ENCODE results near the gene RGS19. TPM values are rescaled to one million over a fixed set of nuclear protein-coding genes. Genes with fewer than 3 reads are reported as not detected.

The RGS19 gene
- total RNA-seq, 2 experiments from 2014 or later, result 84.5 to 119 TPM

GRCh38 chr20:64105846-64106434 lies 26.6 kb upstream of the RGS19 start:
- CTCF ChIA-PET, result interaction anchor here (3.0 kb wide), 1 partner anchor 15 kb away, joined by 10 read pairs; no protein-coding TSS in a partner anchor
- H3K36me3 Mint-ChIP-seq, result no peaks in the 10 kb centered on the region
- H3K27me3 Mint-ChIP-seq, result peaks cover 21% of the 10 kb centered on the region
- H3K9me3 Mint-ChIP-seq (ENCODE audit: low read depth), result no peaks in the 10 kb centered on the region
- H3K27ac Mint-ChIP-seq, result no peak overlapping the region
- no peak overlapping the region for H3K4me3 Mint-ChIP-seq
- H3K4me1 Mint-ChIP-seq, result peaks cover 7% of the 10 kb centered on the region
- DNase-seq (peak; percentile 29), ATAC-seq (no peak)

DNA sequence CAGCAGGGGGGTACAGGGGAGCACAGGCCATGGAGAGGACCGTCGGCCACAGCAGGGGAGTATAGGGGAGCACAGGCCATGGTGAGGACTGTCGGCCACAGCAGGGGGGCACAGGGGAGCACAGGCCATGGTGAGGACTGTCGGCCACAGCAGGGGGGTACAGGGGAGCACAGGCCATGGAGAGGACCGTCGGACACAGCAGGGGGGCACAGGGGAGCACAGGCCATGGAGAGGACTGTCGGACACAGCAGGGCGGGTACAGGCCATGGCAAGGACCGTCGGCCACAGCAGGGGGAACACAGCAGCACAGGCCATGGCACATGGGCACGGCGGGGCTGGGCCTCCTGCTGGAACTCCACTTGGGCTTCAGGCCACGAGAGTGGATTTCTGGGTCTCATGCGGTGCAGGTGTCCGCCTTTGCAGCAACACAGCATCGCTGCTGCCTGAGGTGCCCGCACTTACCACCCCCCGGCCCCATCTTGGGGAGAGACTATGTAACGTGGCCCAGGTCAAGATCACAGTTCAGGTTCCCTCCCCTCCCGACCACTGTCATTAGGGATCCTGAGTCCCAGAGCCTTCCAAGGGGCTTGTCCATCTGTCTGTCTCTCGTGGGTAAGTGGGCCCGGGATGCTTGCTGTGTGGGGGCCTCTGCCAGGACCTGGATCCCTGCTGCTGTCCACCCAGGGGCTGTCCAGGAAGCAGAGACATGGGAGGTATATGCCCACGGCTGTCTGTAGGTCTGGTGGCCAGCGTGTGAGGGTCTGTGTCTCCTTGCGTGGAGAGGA lies 25.5 kb upstream of the RGS19 start:
- H3K27me3 Mint-ChIP-seq, result peaks cover 23% of the 10 kb centered on the region
- CTCF ChIA-PET, result no interaction called here
- no peak overlapping the region for H3K27ac Mint-ChIP-seq
- no peaks in the 10 kb centered on the region for H3K36me3 Mint-ChIP-seq
- H3K4me1 Mint-ChIP-seq, result peaks cover 11% of the 10 kb centered on the region
- H3K9me3 Mint-ChIP-seq (ENCODE audit: low read depth), result no peaks in the 10 kb centered on the region
- no peak for ATAC-seq
- DNase-seq, result peak; percentile 34
- H3K4me3 Mint-ChIP-seq, result no peak overlapping the region

GRCh38 chr20:64103871-64104666 lies 24.8 kb upstream of the RGS19 start:
- DNase-seq, result peak; percentile 37
- H3K4me3 Mint-ChIP-seq, result no peak overlapping the region

GRCh38 chr20:64102647-64103354 lies 23.5 kb upstream of the RGS19 start:
- DNase-seq, result no peak
- Mint-ChIP-seq H3K4me1 (peaks cover 11% of the 10 kb centered on the region), H3K4me3 (no peak overlapping the region), H3K36me3 (no peaks in the 10 kb centered on the region), H3K27ac (no peak overlapping the region), H3K27me3 (peaks cover 23% of the 10 kb centered on the region), H3K9me3 (ENCODE audit: low read depth) (no peaks in the 10 kb centered on the region)
- no peak for ATAC-seq
- CTCF ChIA-PET, result interaction anchor here (1.6 to 2.2 kb wide), 3 partner anchors 9 to 19 kb away, joined by 7 to 16 read pairs (median 9); partner anchors contain the start of gene LKAAEAR1

More at GRCh38 chr20:64103871-64104666, 24.8 kb upstream of the RGS19 start:
- CTCF ChIA-PET, result interaction anchor here (2.0 kb wide), 1 partner anchor 15 kb away, joined by 9 read pairs; no protein-coding TSS in a partner anchor
- Mint-ChIP-seq H3K9me3 (ENCODE audit: low read depth) (no peaks in the 10 kb centered on the region), H3K4me1 (peaks cover 11% of the 10 kb centered on the region), H3K36me3 (no peaks in the 10 kb centered on the region), H3K27me3 (peaks cover 23% of the 10 kb centered on the region), H3K27ac (no peak overlapping the region)
- ATAC-seq, result no peak

DNA sequence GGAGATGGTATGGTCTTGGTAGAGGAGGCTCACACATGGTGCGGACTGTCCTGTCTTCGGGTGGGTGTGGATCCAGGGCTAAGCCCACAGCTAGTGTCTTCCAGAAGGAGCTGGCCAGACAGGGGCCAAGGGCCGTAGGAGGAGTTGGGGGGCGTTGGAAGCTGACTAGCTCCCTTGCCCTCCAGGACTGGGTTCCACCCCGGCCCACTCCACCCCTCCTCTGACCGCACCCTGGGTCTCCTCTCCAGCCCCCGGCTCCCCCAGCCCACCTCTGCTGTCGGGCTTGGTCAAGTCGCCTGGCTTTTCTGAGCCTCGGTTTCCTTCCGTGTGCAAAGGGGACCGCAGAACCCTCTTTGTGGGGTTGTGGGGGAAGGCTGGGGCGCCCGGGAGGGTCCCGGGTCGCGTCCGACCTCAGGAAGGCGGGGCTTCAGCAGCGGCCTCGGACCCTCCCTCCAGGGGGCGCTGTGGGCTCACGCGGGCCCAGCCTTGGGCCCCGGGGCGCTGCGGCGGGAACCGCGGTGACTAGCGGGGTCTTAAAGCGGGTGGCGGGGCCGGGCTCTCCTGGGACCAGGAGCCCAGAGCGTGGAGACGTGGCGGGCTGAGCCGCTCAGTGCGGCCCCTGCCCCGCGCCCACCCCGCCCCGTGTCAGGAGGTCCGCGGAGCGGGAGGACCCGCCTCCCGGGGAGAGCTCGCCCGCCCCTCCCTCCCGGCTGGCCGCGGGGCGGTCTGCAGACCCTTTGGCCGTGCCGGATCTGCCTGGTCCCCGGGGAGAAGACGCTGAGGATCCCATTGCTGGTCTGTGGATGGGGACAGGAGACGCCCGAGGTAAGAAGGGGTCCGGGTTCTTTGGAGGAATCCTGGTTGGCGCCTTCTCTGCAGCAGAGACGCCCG lies 22.7 kb upstream of the RGS19 start:
- ATAC-seq, result peak; percentile 85
- DNase-seq, result peak; percentile 67
- H3K27ac Mint-ChIP-seq, result no peak overlapping the region
- H3K27me3 Mint-ChIP-seq, result peaks cover 23% of the 10 kb centered on the region
- H3K9me3 Mint-ChIP-seq (ENCODE audit: low read depth), result no peaks in the 10 kb centered on the region
- no peak overlapping the region for H3K4me3 Mint-ChIP-seq
- CTCF ChIA-PET, result interaction anchor here (0.9 to 2.2 kb wide), 7 partner anchors 8 to 40 kb away, joined by 3 to 16 read pairs (median 4); partner anchors contain the start of gene LKAAEAR1
- no peaks in the 10 kb centered on the region for H3K36me3 Mint-ChIP-seq
- peaks cover 9% of the 10 kb centered on the region for H3K4me1 Mint-ChIP-seq

DNA sequence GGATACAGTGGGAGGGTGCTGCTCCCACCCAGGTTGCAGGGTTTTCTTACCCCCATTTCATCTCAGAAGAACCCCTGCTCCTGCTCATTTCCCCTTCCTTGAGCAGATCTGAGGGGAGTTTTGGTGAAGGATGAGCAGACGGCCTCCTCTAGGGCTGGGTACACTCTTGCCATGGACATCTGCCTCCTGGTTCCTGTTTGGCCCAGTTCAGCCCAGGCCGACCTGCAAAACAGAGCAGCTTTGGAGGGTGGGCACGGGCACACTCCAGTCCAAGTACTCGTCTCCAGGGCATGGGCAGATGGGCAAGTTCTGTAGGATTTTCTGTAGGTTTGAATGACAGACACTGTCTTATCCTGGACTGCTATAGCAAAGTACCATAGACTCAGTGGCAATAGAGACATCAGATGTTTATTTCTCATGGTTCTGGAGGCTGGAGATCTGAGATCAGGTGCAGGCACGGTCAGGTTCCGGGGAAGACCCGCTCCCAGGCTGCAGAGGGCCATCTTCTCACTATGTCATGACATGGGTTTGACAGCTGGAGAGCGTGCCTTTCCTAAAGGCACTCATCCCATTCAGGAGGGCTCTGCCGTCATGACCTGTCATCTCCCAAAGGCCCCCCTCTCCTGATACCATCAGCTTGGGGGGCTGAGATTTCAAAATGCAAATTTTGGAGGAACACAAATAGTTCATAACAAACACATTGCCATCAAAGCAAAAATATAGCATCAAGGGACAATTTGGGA lies 21.8 kb upstream of the RGS19 start:
- H3K27me3 Mint-ChIP-seq, result peaks cover 23% of the 10 kb centered on the region
- H3K4me1 Mint-ChIP-seq, result peaks cover 9% of the 10 kb centered on the region
- H3K27ac Mint-ChIP-seq, result no peak overlapping the region
- peaks cover 4% of the 10 kb centered on the region for H3K9me3 Mint-ChIP-seq (ENCODE audit: low read depth)
- DNase-seq (no peak), ATAC-seq (no peak)
- CTCF ChIA-PET, result interaction anchor here (0.9 to 2.2 kb wide), 6 partner anchors 9 to 41 kb away, joined by 3 to 16 read pairs (median 3); partner anchors contain the start of gene LKAAEAR1
- no peaks in the 10 kb centered on the region for H3K36me3 Mint-ChIP-seq
- H3K4me3 Mint-ChIP-seq, result no peak overlapping the region

DNA sequence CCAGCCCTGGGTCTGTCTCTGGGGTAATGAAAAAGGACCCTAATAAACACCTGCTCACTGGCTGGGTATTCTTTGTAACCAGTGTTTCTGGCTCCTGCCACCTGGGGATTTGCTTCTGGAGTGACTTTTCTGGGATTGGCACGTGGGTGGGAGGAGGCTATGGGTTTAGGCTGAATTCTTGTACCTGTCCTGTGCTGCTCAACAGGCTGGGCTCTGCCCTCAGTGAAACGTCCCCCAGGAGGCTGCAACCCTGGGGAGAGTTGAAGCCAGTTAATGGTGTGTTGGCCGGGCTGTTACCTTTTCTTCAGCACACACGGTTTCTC lies 21.2 kb upstream of the RGS19 start:
- no peaks in the 10 kb centered on the region for H3K36me3 Mint-ChIP-seq
- H3K27me3 Mint-ChIP-seq, result peaks cover 23% of the 10 kb centered on the region
- peaks cover 4% of the 10 kb centered on the region for H3K9me3 Mint-ChIP-seq (ENCODE audit: low read depth)
- H3K4me1 Mint-ChIP-seq, result peaks cover 9% of the 10 kb centered on the region
- H3K4me3 Mint-ChIP-seq, result no peak overlapping the region
- CTCF ChIA-PET, result interaction anchor here (0.9 to 2.2 kb wide), 2 partner anchors 11 to 16 kb away, joined by 3 to 16 read pairs; partner anchors contain the start of gene LKAAEAR1
- no peak overlapping the region for H3K27ac Mint-ChIP-seq
- DNase-seq (no peak), ATAC-seq (no peak)

- CTCF ChIA-PET, result no interaction called here
- H3K9me3 Mint-ChIP-seq (ENCODE audit: low read depth), result peaks cover 4% of the 10 kb centered on the region
- no peak overlapping the region for H3K27ac Mint-ChIP-seq
- no peak for DNase-seq
- no peaks in the 10 kb centered on the region for H3K36me3 Mint-ChIP-seq
- peaks cover 9% of the 10 kb centered on the region for H3K4me1 Mint-ChIP-seq
- ATAC-seq, result no peak
- H3K4me3 Mint-ChIP-seq, result no peak overlapping the region
- H3K27me3 Mint-ChIP-seq, result peaks cover 23% of the 10 kb centered on the region
Measured at GRCh38 chr20:64099880-64100565, 20.7 kb upstream of the RGS19 start.

DNA sequence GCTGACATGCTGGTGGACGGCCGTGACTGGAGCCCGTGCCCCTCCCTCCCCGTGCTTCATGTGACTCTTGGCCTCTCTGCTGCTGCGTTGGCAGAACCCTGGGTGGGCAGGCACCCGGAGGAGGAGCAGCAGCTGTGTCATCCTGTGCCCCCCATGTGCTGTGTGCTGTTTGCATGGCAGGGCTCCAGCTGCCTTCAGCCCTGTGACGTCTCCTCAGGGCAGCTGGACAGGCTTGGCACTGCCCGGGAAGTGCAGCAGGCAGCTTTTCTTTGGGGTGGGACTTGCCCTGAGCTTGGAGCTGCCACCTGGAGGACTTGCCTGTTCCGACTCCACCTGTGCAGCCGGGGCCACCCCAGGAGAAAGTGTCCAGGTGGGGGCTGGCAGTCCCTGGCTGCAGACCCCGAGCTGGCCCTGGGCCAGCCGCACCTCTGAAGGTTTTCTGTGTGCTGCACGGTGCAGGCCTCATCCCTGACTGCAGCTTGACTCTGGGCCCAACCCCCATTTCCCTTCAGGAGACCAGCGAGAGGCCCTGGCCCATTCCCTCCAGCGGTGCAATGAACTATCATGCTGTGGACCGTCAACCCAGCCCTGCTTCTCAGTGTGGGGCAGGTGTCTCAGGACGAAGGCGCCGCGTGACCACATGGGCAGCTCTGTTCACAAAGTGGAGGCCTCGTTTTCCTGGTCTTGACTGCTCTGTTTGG lies 19.9 kb upstream of the RGS19 start:
- CTCF ChIA-PET, result interaction anchor here (1.1 kb wide), 1 partner anchor 21 kb away, joined by 7 read pairs; no protein-coding TSS in a partner anchor

DNA sequence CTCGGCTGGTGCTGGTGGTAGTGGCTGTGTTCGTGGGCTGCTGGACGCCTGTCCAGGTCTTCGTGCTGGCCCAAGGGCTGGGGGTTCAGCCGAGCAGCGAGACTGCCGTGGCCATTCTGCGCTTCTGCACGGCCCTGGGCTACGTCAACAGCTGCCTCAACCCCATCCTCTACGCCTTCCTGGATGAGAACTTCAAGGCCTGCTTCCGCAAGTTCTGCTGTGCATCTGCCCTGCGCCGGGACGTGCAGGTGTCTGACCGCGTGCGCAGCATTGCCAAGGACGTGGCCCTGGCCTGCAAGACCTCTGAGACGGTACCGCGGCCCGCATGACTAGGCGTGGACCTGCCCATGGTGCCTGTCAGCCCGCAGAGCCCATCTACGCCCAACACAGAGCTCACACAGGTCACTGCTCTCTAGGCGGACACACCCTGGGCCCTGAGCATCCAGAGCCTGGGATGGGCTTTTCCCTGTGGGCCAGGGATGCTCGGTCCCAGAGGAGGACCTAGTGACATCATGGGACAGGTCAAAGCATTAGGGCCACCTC lies 19.2 kb upstream of the RGS19 start:
- Mint-ChIP-seq H3K4me3 (no peak overlapping the region), H3K36me3 (no peaks in the 10 kb centered on the region), H3K27me3 (peaks cover 17% of the 10 kb centered on the region), H3K27ac (no peak overlapping the region), H3K4me1 (peaks cover 9% of the 10 kb centered on the region), H3K9me3 (ENCODE audit: low read depth) (peaks cover 4% of the 10 kb centered on the region)
- CTCF ChIA-PET, result interaction anchor here (1.1 kb wide), 1 partner anchor 22 kb away, joined by 7 read pairs; no protein-coding TSS in a partner anchor
- DNase-seq (no peak), ATAC-seq (no peak)

More for the DNA sequence above, 19.9 kb upstream of the RGS19 start:
- Mint-ChIP-seq H3K9me3 (ENCODE audit: low read depth) (peaks cover 4% of the 10 kb centered on the region), H3K4me1 (peaks cover 9% of the 10 kb centered on the region), H3K27me3 (peaks cover 23% of the 10 kb centered on the region), H3K4me3 (no peak overlapping the region), H3K27ac (no peak overlapping the region), H3K36me3 (no peaks in the 10 kb centered on the region)
- ATAC-seq (no peak), DNase-seq (no peak)
